Posterior vena cava (tissue), 2 donors: ENCODE measurements around the gene STX11. TPM values are rescaled to one million over a fixed set of nuclear protein-coding genes. Genes with fewer than 3 reads are reported as not detected.

Experiments used
- DNase-seq: peaks from one replicate; pipeline ENCODE4 v3.0.0-alpha.2; 2020; ENCODE audit warnings: low spot score
- intact Hi-C, 2 donors: fragments of 100-400 bp; cut with DNase I; formaldehyde crosslinking; loops; one replicate each; pipeline versions ENCODE4 v1.14.1 to v1.14.2; 2022 to 2023
- total RNA-seq, 2 donors: library from RNA; stranded (reverse); fragmentation: NEBNext Ultra II Directional; extraction: Animal tissue kit (Norgen Biotek cat#: 25700); gene quantifications; one replicate each; pipeline ENCODE4 v1.2.1, GENCODE V29; 2021
- donor health status: DM: yes; HTN: yes; CAD: no.
- donor health status: DM: yes; HTN: yes; CAD: no.

Gene STX11
- total RNA-seq, 2 donors from 2014 or later = 7.0 to 10.5 TPM

- intact Hi-C loops = no loop called here
- no peak for DNase-seq
These were observed 11.8 kb upstream of the STX11 start for GRCh38 chr6:144138542-144138941.

- no peak for DNase-seq
- intact Hi-C loops = no loop called here
These were observed 10.5 kb upstream of the STX11 start for GRCh38 chr6:144139817-144140216.

- DNase-seq = no peak
- intact Hi-C loops = no loop called here
These were observed 9.4 kb upstream of the STX11 start for GRCh38 chr6:144140867-144141266.

- intact Hi-C loops = no loop called here
- DNase-seq = no peak
These were observed 8.8 kb upstream of the STX11 start for GRCh38 chr6:144141470-144141869.

DNA sequence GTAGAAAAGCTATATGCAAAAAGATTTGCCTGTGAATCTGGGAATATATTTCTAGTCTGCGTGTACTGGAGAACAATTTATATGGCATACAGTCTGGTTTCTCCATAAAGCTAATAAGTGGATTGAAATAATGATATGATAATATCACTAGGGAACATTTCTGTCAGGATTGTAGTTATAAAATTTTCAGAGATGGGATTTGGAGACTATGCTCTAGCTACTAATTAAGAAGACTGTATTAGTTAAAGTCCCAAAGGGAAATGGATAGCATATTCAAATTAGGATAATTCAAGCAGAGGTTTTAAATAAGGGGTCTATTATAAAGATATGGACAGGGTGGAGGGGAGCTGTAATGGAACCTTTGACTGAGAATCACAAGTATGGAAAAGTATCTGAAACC lies 7.2 kb upstream of the STX11 start:
- intact Hi-C loops = no loop called here

GRCh38 chr6:144143878-144144277 lies 6.4 kb upstream of the STX11 start:
- intact Hi-C loops = no loop called here
- DNase-seq = no peak

More for the DNA sequence above, 7.2 kb upstream of the STX11 start:
- DNase-seq = no peak

- no peak for DNase-seq
- intact Hi-C loops = no loop called here
These were observed 5.3 kb upstream of the STX11 start for GRCh38 chr6:144144996-144145395.

DNA sequence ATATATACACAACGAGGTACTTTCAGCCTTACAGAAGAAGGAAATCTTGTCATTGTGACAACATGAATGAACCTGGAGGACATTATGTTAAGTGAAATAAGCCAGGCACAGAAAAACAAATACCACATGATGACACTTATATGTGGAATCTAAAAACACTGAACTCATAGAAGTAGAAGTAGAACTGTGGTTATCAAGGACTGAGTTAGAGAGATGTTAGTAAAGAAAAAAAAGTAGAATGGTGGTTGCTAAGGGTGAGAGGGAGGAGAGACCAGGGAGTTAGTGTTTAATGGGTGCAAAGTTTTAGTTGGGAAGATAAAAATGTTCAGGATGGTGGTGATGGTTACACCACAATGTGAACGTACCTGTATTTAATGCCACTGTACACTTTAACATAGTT lies 4.8 kb upstream of the STX11 start:
- DNase-seq = no peak
- intact Hi-C loops = no loop called here

DNA sequence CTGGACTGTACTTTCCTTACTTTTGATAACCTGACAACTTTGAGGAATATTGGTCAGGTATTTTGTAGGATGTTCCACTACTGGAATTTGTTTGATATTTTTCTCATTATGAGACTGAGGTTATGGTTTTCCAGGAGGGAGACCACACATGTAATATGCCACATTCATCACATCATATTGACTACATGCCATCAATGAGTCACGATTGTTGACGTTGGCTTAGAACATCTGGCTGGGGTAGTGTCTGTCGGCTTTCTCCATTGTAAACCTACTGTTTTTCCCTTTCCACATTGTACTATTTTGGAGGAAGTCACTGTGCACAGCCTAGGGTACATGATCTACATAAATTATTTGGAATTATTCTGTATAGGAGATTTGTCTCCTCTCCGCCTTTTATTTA lies 1.4 kb upstream of the STX11 start:
- intact Hi-C loops = no loop called here
- DNase-seq = no peak

- intact Hi-C loops = no loop called here
- DNase-seq = no peak
These were observed 791 bp upstream of the STX11 start for GRCh38 chr6:144149558-144149893.

- DNase-seq = no peak
- intact Hi-C loops = loop anchor here (5.0 to 10.0 kb wide), 2 partner anchors 64 to 1519 kb away; no protein-coding TSS in a partner anchor
These were observed 667 bp downstream of the STX11 start for GRCh38 chr6:144150710-144151657.

DNA sequence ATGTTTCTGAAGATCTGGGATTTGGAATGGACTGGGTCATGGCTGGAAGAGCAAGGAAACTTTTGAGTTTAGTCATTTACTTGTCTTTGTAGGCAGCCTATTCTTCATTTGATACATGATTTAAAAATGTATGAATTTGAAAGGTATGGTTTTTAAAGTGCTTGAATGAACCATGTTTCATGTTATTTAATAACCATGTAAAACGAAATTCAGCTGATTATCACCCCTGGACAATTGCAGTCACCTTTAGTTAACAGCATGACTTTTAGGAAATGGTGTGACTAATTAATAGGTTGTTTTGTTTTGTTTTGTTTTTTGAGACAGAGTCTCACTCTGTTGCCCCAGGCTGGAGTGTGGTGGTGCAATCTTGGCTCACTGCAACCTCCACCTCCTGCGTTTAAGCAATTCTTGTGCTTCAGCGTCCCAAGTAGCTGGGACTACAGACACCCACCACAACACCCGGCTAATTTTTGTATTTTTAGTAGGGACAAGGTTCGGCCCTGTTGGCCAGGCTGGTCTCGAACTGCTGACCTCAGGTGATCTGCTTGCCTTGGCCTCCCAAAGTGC lies 2.1 kb downstream of the STX11 start:
- no peak for DNase-seq
- intact Hi-C loops = loop anchor here (5.0 to 10.0 kb wide), 2 partner anchors 62 to 1520 kb away; no protein-coding TSS in a partner anchor

DNA sequence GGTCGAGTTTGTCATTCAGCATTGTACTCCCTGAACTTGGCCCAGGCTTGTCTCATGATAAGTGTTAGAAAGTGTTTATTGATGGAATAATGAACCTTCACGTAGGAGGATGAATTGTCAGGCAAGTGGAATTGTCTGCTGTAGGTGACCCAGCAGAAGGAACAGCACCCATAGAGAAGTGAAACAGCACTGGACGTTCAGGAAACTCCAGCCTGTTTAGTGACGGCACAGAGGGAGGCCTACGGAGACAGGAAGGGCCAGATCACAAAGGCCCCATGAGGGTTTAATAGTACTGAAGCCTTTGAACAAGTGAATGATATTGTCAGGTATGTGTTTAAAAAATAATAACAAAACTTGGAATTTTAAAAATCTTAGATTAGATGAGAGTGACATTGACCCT lies 2.9 kb downstream of the STX11 start:
- intact Hi-C loops = loop anchor here (5.0 to 10.0 kb wide), 2 partner anchors 62 to 1521 kb away; no protein-coding TSS in a partner anchor
- DNase-seq = no peak

DNA sequence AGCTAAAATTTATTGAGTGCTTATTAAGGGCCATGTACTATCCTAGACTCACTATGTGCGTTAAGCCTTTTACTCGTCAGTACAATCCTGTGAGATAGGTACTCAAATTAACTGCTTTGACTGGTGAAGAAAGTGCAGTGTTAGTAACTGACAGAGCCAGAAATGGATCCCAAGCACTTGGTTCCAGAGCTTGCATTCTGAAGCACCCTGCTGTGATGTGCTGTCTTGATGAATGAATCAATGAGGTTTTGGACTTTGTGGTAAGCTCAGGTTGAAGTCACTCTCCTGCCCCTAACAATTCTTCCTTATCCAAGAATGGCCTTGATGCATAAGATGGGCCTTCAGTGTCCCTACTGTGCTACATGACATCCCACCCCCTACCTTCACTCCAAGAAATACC lies 3.7 kb downstream of the STX11 start:
- intact Hi-C loops = loop anchor here (5.0 to 10.0 kb wide), 2 partner anchors 61 to 1522 kb away; no protein-coding TSS in a partner anchor
- DNase-seq = no peak

DNA sequence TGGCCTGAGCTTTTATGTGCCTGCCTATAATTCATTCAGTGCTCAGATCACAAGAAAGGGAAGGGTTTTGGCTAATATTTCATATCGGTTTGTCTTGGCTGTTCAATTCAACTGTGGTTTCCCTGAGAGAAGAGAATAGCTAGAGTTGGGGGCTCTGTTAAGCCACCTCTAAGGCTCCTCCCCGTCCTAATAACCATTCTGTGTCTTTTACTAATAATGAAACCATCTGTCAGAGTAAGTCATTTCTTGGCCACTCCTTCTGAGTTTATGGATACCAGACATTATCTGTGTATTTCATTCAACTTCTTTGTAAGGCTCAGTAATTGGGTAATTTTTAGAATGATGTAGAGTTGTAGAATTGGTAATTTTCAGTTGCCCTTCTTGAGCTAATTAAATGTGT lies 5.2 kb downstream of the STX11 start:
- intact Hi-C loops = loop anchor here in 1 of 2 donors (10.0 kb wide), 1 partner anchor 59 kb away; no protein-coding TSS in a partner anchor
- DNase-seq = no peak

DNA sequence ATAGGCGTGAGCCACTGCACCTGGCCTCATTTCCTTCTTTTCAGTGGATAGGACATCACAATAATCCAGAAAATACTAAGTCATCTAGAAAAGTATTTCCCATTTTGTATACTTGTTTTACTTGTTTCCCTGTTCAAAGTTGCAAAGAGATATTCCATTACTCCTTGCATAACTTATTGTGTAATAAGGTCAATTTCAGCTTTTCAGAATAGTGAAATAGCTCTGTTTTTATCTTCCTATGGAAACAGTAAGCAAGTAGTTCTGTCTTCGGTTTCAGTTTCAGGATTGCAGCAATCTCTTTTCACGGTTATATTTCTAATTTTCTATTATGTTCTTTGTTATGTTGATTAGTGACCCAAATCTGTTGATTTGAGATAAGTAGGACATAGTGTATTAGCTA lies 6.0 kb downstream of the STX11 start:
- DNase-seq = no peak
- intact Hi-C loops = loop anchor here in 1 of 2 donors (10.0 kb wide), 1 partner anchor 58 kb away; no protein-coding TSS in a partner anchor

GRCh38 chr6:144156991-144157390 lies 6.7 kb downstream of the STX11 start:
- no peak for DNase-seq
- intact Hi-C loops = loop anchor here in 1 of 2 donors (10.0 kb wide), 1 partner anchor 58 kb away; no protein-coding TSS in a partner anchor

GRCh38 chr6:144158133-144158532 lies 7.8 kb downstream of the STX11 start:
- intact Hi-C loops = loop anchor here in 1 of 2 donors (10.0 kb wide), 1 partner anchor 57 kb away; no protein-coding TSS in a partner anchor
- no peak for DNase-seq

DNA sequence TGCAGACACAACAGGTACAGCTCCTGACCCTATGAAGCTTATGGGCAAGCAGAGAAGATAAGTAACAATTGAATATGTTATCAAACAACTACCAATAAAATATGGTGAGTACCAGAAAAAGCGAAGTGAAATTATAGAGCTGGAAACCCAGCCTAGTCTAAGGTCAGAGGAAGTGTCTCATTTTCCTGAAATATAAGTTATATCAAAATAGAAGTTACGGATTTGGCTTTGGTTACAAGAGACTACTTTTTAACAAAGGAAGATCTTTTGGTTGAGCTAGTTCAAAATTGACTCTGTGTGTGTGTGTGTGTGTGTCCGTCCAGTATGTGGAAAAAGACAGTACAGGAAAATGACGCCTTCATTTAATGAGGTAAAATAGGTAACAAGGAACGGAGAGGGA lies 8.9 kb downstream of the STX11 start:
- intact Hi-C loops = loop anchor here in 1 of 2 donors (10.0 kb wide), 1 partner anchor 56 kb away; no protein-coding TSS in a partner anchor

DNA sequence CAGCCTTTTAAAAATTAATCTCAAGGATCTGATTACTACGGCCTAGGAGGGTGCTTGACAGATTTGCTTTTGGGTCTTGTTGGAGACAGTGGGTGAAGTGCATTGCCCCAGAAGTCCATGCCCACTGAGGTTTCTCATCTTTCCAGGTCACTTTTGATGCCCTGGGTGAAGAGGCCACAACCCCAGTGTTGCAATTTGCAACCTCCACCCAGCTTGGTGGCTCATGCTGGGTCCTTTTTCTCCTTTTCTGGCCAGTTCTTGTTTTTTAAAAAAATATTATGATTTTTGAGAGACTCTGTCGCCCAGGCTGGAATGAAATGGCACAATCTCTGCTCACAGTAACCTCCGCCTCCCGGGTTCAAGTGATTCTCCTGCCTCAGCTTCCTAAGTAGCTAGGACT lies 9.4 kb downstream of the STX11 start:
- DNase-seq = no peak
- intact Hi-C loops = loop anchor here in 1 of 2 donors (10.0 kb wide), 1 partner anchor 55 kb away; no protein-coding TSS in a partner anchor

More for the DNA sequence above, 8.9 kb downstream of the STX11 start:
- no peak for DNase-seq
